HG03196 (cell line): ENCODE data around the gene MVB12B.
A peak's percentile ranks its signal among the peaks of the same experiment; 100 is the strongest.
"Not testable (repeated sequence)": the region's sequence is repeated elsewhere in the genome, so short reads cannot be mapped to it uniquely, and the experiment has no call there.

Experiments used
- ATAC-seq: cut with Tn5 transposase; IDR thresholded peaks from one replicate; pipeline ENCODE4 v1.9.1; 2021; ENCODE audit not compliant: unreplicated experiment

MVB12B gene

DNA sequence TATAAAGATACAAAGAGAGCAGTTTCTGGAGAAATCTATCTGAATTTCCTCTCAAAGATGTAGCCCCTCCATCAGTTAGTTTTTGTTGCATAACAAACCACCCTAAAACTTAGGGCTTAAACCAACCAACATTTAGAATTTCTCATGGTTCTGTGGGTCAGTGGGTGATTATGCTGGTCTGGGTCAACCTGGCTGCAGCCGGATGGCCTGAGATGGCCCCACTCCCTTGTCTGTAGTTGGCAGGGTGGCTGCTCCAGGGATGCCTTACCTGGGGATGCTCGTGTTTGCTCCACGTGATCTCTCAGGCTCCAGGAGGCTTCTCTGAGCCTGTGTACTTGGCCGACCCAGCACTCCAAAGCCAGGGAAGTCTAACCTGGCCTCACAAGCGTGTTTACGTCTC lies 139.3 kb downstream of the MVB12B start:
- no peak for ATAC-seq

DNA sequence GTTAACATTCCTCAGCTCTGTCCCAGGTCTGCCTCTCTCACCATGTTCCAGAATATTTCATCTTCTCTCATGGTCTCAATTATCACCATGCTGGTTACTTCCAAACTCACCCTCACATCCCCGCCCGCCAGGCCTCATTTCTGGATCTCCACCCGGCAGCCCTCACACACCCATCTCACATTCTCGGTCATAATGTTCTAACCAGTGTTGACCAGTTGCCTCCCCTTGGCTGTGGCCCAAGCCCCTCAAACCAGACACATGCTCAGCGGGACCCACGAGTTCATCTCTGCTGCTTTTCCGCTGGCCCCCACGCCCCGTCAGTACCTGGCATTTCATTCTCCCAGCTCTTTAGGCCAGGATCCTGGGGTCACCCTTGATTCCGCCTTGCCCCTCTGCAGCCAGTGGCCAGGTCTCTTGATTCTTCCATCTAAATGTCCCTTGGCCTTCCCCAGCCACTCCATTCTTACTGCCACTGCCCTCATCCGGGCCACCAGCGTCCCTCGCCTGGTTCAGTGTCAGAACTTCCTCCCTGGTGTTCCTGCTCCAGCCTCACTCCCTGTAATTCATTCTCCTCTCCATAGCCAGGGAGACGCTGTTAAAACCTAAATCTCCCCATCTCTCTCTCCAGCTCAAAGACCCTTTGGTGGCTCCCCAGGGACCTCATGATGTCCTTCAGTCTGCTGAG lies 141.7 kb downstream of the MVB12B start:
- no peak for ATAC-seq

GRCh38 chr9:126470241-126470993 lies 143.8 kb downstream of the MVB12B start:
- peak; percentile 35 for ATAC-seq

DNA sequence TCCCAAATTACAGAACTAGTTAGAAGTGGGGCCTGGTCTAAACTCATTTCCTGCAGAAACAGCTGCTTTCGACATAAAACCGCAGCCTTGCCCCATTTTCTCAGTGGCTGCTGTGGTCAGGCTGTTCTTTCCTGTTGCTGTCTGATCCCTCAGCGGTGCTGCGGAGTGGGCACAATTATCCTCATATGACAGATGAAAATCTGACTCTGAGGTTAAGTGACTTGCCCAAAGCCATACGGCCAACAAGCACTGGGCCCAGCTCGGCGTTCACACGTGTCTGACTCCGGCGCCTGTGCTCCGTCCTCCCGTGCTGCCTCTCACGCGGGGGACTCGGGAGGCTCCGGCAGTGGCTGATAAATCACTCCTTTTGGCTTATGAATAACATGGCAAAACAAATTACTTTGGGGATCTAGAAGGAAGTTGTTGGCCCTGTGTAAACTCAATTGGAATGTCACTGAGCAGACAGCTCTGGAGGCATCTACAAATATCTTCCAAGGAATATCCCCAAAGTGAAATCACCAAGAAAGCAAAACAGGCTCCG lies 144.5 kb downstream of the MVB12B start:
- peak; percentile 67 for ATAC-seq

DNA sequence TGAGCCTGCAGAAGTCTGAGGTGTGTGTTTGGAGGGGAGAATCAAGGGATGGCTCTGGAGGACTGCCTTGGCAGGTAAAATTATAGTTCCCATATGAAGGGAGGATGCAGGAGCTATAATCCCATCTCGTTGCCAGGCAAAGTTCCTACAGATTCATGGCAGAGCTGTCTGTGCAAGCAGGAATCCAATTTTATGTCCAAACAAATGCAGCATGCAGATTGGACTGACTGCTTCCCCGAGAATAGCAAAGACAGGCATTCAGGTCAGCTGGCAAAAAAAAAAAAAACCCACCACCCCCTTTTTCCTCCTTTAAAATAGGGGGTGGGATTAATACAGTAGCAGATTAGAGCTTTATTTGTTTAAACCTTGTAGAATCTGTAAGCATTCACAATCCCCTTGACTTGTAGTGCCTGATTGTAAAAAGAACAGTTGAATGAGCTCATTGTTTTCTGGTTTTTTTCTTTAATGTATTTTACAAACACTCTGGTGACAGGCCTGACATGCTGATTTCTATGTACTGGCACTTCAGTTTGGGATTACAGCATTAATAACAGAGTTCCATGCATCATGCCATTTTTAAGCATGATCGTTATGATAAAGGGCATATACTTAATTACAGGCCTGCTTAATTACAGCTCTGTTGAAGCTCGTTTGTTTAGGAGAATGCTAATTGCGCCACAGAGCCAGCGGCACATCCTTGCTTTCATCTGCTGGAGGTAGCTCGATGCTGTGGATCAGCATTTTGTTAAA lies 145.7 kb downstream of the MVB12B start:
- no peak for ATAC-seq

GRCh38 chr9:126472948-126473298 lies 146.3 kb downstream of the MVB12B start:
- ATAC-seq: no peak

DNA sequence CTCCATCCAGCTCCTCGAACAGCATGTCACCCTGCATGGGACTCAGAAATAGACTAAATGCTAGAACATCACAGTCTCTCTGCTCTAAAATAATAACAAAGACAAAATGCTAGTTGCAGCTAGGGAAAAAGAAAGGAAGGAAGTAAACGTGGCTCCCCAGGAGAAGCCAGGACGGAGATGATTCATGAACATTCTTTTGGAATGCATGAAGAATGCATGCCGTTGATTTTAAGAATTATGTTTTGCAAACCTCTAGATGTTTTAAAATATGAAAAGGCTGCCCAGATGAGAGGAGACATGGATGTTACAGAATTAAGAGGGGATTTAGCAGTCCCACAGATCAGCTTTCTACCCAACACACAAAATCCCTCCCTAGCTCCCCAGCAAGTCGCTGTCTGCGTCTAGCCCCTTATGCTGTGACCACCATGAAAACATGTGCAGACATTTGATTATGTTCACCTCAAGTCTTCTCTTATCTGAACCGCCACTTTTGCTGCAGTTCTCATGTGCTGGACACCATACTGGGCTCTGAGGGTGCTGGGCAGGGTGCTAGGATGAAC lies 147.7 kb downstream of the MVB12B start:
- no peak for ATAC-seq

DNA sequence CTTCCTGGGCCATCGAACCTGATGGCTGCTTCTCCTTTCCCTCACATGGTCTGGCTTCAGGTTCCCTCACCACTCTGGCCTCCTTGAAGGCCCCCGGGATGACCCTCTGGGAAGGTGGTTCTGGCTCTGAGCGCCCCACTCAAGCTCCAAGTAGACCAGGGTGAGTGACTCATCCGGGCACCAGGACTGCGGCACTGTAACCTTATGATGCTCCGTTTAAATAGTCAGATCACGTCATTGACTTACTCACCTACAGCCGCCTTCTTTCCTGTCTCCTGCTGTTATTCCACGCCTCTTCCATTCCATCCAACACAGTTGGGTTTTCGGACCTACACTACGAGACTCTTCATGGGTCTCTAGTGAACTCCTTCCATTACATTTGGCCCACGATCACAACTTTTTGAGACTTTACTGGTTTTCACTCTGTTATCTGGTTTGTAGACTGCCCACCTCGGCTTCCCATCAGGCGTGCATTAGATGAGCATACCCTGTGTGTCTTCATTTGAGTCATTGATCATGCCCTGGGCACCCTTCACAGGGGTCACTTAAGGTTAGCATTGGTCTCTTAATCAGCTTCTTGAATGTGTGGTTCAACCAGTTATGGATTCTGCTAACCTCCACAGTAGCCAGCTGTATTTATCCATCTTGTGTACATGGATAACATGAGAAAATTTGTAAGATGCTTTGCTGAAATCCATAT lies 148.3 kb downstream of the MVB12B start:
- no peak for ATAC-seq

GRCh38 chr9:126475933-126476555 lies 149.4 kb downstream of the MVB12B start:
- no peak for ATAC-seq

- not testable (repeated sequence) for ATAC-seq
These were observed 150.8 kb downstream of the MVB12B start for GRCh38 chr9:126477432-126477831.

- ATAC-seq: no peak
These were observed 151.8 kb downstream of the MVB12B start for GRCh38 chr9:126478216-126478981.

DNA sequence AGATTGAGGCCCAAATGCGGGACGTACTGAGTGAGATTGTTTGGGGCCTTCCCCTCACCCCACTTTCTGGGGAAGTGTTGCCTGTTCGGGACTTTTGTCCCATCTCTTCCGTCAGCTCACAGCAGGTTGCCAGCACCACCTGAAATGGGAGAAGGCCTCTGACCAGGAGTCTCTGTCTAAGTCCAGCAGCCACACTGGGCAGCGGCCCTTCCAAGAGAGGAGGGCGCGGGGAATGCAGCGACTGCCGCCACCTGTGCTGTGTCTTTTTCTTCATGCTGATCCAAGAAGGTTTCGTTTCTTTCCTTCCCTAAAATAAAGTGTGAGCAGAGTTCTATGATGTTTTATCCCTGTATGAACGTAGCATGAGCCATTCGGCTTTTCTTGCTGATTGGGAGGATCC lies 152.9 kb downstream of the MVB12B start:
- no peak for ATAC-seq

- ATAC-seq: no peak
These were observed 154.2 kb downstream of the MVB12B start for GRCh38 chr9:126480813-126481212.

DNA sequence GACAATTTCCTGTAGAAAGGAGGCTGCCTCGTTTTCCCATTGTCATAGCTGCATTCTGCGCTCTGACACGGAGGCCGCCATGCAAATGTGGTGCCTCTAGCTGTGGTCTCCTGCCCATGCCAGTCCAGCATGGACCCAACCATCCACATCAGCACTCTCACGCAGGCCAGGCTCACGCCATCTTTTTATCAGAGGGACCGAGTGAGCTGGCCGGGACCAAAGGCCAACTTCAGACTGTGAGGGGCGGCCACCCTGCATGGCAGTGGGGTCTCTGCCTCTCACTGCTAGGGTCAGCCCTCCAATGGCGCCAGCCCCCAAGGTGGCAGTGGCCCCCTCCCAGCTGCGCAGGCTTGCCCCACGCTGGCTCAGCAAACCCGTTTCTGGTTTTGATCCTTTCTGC lies 155.2 kb downstream of the MVB12B start:
- no peak for ATAC-seq

GRCh38 chr9:126482361-126483044 lies 155.9 kb downstream of the MVB12B start:
- no peak for ATAC-seq

GRCh38 chr9:126483468-126484073 lies 156.9 kb downstream of the MVB12B start:
- ATAC-seq: no peak

- no peak for ATAC-seq
These were observed 159.0 kb downstream of the MVB12B start for GRCh38 chr9:126485662-126486061.

DNA sequence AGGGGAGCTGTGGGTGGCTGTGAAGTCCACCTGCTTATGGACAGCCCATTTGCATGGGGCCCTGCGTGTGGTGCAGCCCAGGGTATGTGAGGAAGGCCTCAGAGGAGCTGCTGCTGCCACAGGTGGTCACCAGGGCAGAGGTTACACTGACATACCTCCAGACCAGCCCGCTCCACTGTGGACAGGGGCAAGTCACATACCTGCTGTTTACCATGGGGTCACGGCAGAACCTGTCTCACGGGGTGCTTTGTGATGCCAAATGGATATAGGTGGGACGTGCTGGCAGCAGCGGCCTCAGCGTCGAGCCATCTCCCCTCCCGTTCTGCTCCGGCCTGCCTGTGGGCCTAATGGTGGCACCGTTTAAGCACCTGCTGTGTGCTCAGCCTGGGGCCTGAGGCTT lies 159.6 kb downstream of the MVB12B start:
- ATAC-seq: no peak

DNA sequence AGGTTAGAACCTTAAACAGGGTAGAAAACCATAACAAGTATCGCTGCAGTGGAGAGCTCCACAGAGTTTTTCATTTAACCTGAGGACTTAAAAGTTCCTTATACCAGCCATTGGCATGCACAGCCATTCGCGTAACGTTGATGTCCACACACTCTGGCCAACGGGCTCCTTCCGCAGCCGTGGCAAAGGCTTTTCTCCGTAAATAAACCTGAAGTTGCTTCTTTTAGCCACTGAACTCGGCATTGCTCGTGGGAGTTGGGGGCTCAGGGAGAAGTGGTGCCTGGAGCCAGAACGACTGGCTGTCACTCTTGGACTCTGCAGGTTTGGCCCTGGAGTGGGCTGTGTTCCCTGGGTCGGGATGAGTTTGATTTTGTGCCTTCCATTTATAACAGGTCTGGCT lies 161.2 kb downstream of the MVB12B start:
- no peak for ATAC-seq
